Pancreas (tissue), 10 donors: Measurements from ENCODE around the gene ZNF385B. TPM values are rescaled to one million over a fixed set of nuclear protein-coding genes. Genes with fewer than 3 reads are reported as not detected.
A peak's percentile ranks its signal among the peaks of the same experiment; 100 is the strongest.

Experiments used
- ATAC-seq, 4 donors: fragments of 200-7000 bp; cut with Tn5 transposase; one replicate each; pipeline versions ENCODE4 v1.8.0 to v1.9.1; 2020; ENCODE audit warnings: mild to moderate bottlenecking in 4 of 4, moderate library complexity in 4 of 4
- DNase-seq, 6 donors: peaks; one replicate each; pipeline ENCODE4 v3.0.0-alpha.2; 2020
- FAIRE-seq: peaks from 2 replicates; lab custom pipeline; 2012; peaks lifted over from hg19 to GRCh38; lab: Jason Lieb, UNC
- H3K27ac ChIP-seq, 4 donors: fragments of 200-600 bp; sonication (generic); 1 replicate in 3 of 4; 2 replicates in 1 of 4; pipeline versions ENCODE4 v1.5.0 to v1.8.0; 2020
- H3K27me3 ChIP-seq, 4 donors: fragments of 200-600 bp; one replicate each; pipeline ENCODE4 v1.8.0; 2021
- H3K36me3 ChIP-seq, 3 donors: fragments of 200-600 bp; sonication (generic) in 1 of 3; one replicate each; pipeline versions ENCODE4 v1.5.0 to v1.8.0; 2020 to 2021
- H3K4me1 ChIP-seq, 3 donors: fragments of 200-600 bp; one replicate each; pipeline ENCODE4 v1.8.0; 2021
- H3K4me3 ChIP-seq, 4 donors: fragments of 200-600 bp; sonication (generic) in 2 of 4; one replicate each; pipeline versions ENCODE4 v1.5.0 to v1.8.0; 2020 to 2021
- H3K9me3 ChIP-seq, 4 donors: fragments of 200-600 bp; one replicate each; pipeline ENCODE4 v1.8.0; 2021
- CTCF ChIP-seq, 4 donors: fragments of 200-600 bp; sonication (generic) in 3 of 4; IDR thresholded peaks; one replicate each; pipeline versions ENCODE4 v1.5.0 to v1.8.0; 2021; ENCODE audit warnings: antibody characterized with exemption in 4 of 4
- WGBS, 2 donors: extraction: QIAGEN DNeasy Blood & Tissue Kit; methylation state at CpG; one replicate each; pipeline ENCODE4 v1.1.7; 2013; 5-methylcytosine and 5-hydroxymethylcytosine counted together
- intact Hi-C, 3 donors: fragments of 100-400 bp; cut with DNase I; formaldehyde crosslinking; loops; one replicate each; pipeline versions ENCODE4 v1.11.1 to v1.14.2; 2022
- polyA plus RNA-seq, 2 donors: library from polyadenylated mRNA; stranded (reverse); fragments of 200-250 nt; gene quantifications; one replicate each; pipeline ENCODE4 v1.2.3, GENCODE V29; 2013
- total RNA-seq, 6 donors: library from RNA; stranded (reverse); fragmentation: NEBNext Ultra II Directional in 4 of 6; extraction: Animal tissue kit (Norgen Biotek cat#: 25700) in 4 of 6; gene quantifications; one replicate each; pipeline versions ENCODE4 v1.2.1 to v1.2.4, GENCODE V29; 2021 to 2023
- donor health status: healthy with polysubstance abuse.
- donor health status: DM: no; HTN: no; CAD: no; lungs with moderate emphysema.
- donor health status: DM: no; HTN: no; CAD: no.
- donor health status: control.
- donor health status: control.
- donor health status: Bipolar disorder and iron deficiency.
- donor health status: DM: yes; HTN: yes; CAD: no.
- donor health status: DM: no; HTN: no; CAD: no.
- donor health status: DM: no; HTN: no; CAD: no.
- donor health status: DM: yes; HTN: yes; CAD: no.

Gene ZNF385B
- total and polyA plus RNA-seq, 8 donors = 0.19 to 0.61 (median 0.37) TPM; not detected in 1

GRCh38 chr2:179602452-179602851 lies 259.0 kb downstream of the ZNF385B start:
- no peak for FAIRE-seq
- Histone ChIP-seq H3K4me3 (no peak overlapping the region), H3K27me3 (no peaks in the 10 kb centered on the region), H3K27ac (no peak overlapping the region), H3K9me3 (no peaks in the 10 kb centered on the region), H3K36me3 (no peaks in the 10 kb centered on the region), H3K4me1 (no peaks in the 10 kb centered on the region)
- 86 to 93% methylated on average over 4 of the region's 4 CpGs for WGBS, 2 donors
- ATAC-seq = no peak
- intact Hi-C loops = no loop called here
- no peak for TF ChIP-seq CTCF (IDR thresholded peaks at IDR 0.05)
- DNase-seq = no peak

- no peak for ATAC-seq
- Histone ChIP-seq H3K4me1 (no peaks in the 10 kb centered on the region), H3K36me3 (no peaks in the 10 kb centered on the region), H3K27ac (no peak overlapping the region), H3K27me3 (no peaks in the 10 kb centered on the region), H3K4me3 (no peak overlapping the region), H3K9me3 (no peaks in the 10 kb centered on the region)
- intact Hi-C loops = no loop called here
- FAIRE-seq = no peak
- no peak for TF ChIP-seq CTCF (IDR thresholded peaks at IDR 0.05)
- 60 to 79% methylated on average over 1 of the region's 1 CpG for WGBS, 2 donors
- DNase-seq = no peak
These were observed 265.4 kb downstream of the ZNF385B start for GRCh38 chr2:179596018-179596417.

GRCh38 chr2:179595284-179595683 lies 266.1 kb downstream of the ZNF385B start:
- ATAC-seq = peak in 1 of 4 donors; percentile 21
- no peak for TF ChIP-seq CTCF (IDR thresholded peaks at IDR 0.05)

GRCh38 chr2:179594268-179595112 lies 266.9 kb downstream of the ZNF385B start:
- 78 to 86% methylated on average over 2 of the region's 2 CpGs for WGBS, 2 donors
- Histone ChIP-seq H3K27ac (no peak overlapping the region), H3K9me3 (no peaks in the 10 kb centered on the region), H3K36me3 (no peaks in the 10 kb centered on the region), H3K27me3 (no peaks in the 10 kb centered on the region), H3K4me1 (no peaks in the 10 kb centered on the region), H3K4me3 (no peak overlapping the region)
- FAIRE-seq = no peak
- TF ChIP-seq CTCF (IDR thresholded peaks at IDR 0.05) = no peak
- DNase-seq = no peak
- intact Hi-C loops = no loop called here
- no peak for ATAC-seq

More at GRCh38 chr2:179595284-179595683, 266.1 kb downstream of the ZNF385B start:
- intact Hi-C loops = no loop called here
- Histone ChIP-seq H3K4me1 (no peaks in the 10 kb centered on the region), H3K27me3 (no peaks in the 10 kb centered on the region), H3K4me3 (no peak overlapping the region), H3K9me3 (no peaks in the 10 kb centered on the region), H3K36me3 (no peaks in the 10 kb centered on the region), H3K27ac (no peak overlapping the region)
- FAIRE-seq (no peak), DNase-seq (no peak)

- Histone ChIP-seq H3K4me3 (no peak overlapping the region), H3K27ac (no peak overlapping the region), H3K4me1 (no peaks in the 10 kb centered on the region), H3K36me3 (no peaks in the 10 kb centered on the region), H3K9me3 (no peaks in the 10 kb centered on the region), H3K27me3 (no peaks in the 10 kb centered on the region)
- FAIRE-seq (no peak), ATAC-seq (no peak), DNase-seq (no peak)
- TF ChIP-seq CTCF (IDR thresholded peaks at IDR 0.05) = no peak
- 93 to 95% methylated on average over 3 of the region's 3 CpGs for WGBS, 2 donors
- intact Hi-C loops = no loop called here
These were observed 268.1 kb downstream of the ZNF385B start for GRCh38 chr2:179593323-179593722.
